NCI-H2196 (cell line): Measurements from ENCODE around the gene CT47A7.
"Not testable (repeated sequence)": the region's sequence is repeated elsewhere in the genome, so short reads cannot be mapped to it uniquely, and the experiment has no call there.

ENCODE experiments used
- DNase-seq: peaks from one replicate; lab custom pipeline; 2025; ENCODE audit not compliant: unreplicated experiment; lab: John Stamatoyannopoulos, UW

The CT47A7 gene

GRCh38 chrX:120956500-120956899 lies at the start of gene CT47A7:
Gene CT47A7 (minus strand): TSS chrX:120956600. CDS start chrX:120956345, 255 bp downstream.
- DNase-seq: not testable (repeated sequence)

GRCh38 chrX:121000589-121000988 lies 44.2 kb upstream of the CT47A7 start:
- no peak for DNase-seq

- no peak for DNase-seq
Measured at GRCh38 chrX:120999413-120999812, 43.0 kb upstream of the CT47A7 start.

- DNase-seq: not testable (repeated sequence)
Measured at GRCh38 chrX:120985660-120986059, 29.3 kb upstream of the CT47A7 start, which contains the start of gene CT47A1. Gene CT47A1 (minus strand): TSS chrX:120985760. CDS start chrX:120985529, 231 bp downstream.
